ENCODE results near the gene ESPNL. TPM values are rescaled to one million over a fixed set of nuclear protein-coding genes. Genes with fewer than 3 reads are reported as not detected.

Gene ESPNL
- total RNA-seq, 4 donors from 2014 or later, result 0.78 to 1.3 (median 0.83) TPM; not detected in 1

- H3K27me3 ChIP-seq, result no peaks in the 10 kb centered on the region
- TF ChIP-seq EP300 (IDR thresholded peaks at IDR 0.05), result no peak
- TF ChIP-seq CTCF (IDR thresholded peaks at IDR 0.05), result no peak
- TF ChIP-seq POLR2A (IDR thresholded peaks at IDR 0.05; ENCODE audit: low read depth), result no peak
- TF ChIP-seq POLR2AphosphoS5 (IDR thresholded peaks at IDR 0.05), result no peak
- intact Hi-C loops (cut with DNase I), result no loop called here
- H3K4me1 ChIP-seq, result no peaks in the 10 kb centered on the region
- peak; percentile 57 for DNase-seq (ENCODE audit: extremely low spot score)
- peaks cover 7 to 55% (median 41%) of the 10 kb centered on the region in 4 donors for H3K36me3 ChIP-seq
- no peak overlapping the region for H3K27ac ChIP-seq (replicated peaks in 1 of 4)
- no peak overlapping the region for H3K4me3 ChIP-seq
- H3K9me3 ChIP-seq, result no peaks in the 10 kb centered on the region
- no CpG with 5 or more reads among the region's 5 CpGs for WGBS
Observed at GRCh38 chr2:238083919-238084318, 16.2 kb upstream of the ESPNL start.

DNA sequence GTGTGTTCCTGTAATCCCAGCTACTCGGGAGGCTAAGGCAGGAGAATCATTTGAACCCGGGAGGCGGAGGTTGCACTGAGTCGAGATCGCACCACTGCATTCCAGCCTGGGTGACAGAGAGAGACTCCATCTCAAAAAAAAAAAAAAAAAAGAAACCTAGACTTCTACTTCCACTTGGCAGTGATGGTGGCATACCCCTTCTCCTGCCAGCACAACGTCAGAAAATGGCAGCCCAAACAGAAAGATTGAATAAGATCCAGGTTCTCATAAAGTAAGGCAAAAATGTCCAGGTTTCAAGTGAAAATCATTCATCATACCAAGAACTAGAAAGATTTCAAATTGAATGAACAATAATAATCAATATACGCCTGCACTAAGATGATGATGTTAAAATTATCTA lies 15.4 kb upstream of the ESPNL start:
- Histone ChIP-seq H3K36me3 (peaks cover 7 to 54% (median 41%) of the 10 kb centered on the region in 4 donors), H3K9me3 (no peaks in the 10 kb centered on the region), H3K4me3 (no peak overlapping the region), H3K4me1 (no peaks in the 10 kb centered on the region), H3K27ac (replicated peaks in 1 of 4) (no peak overlapping the region), H3K27me3 (no peaks in the 10 kb centered on the region)
- no peak for DNase-seq (ENCODE audit: extremely low spot score)
- WGBS, result 93% methylated on average over 7 of the region's 7 CpGs
- intact Hi-C loops (cut with DNase I), result no loop called here
- TF ChIP-seq POLR2AphosphoS5 (IDR thresholded peaks at IDR 0.05), result no peak
- no peak for TF ChIP-seq EP300 (IDR thresholded peaks at IDR 0.05)
- no peak for TF ChIP-seq POLR2A (IDR thresholded peaks at IDR 0.05; ENCODE audit: low read depth)
- TF ChIP-seq CTCF (IDR thresholded peaks at IDR 0.05), result no peak

- H3K27me3 ChIP-seq, result no peaks in the 10 kb centered on the region
- H3K27ac ChIP-seq (replicated peaks in 1 of 4), result no peak overlapping the region
- WGBS, result 96% methylated on average over 3 of the region's 3 CpGs
- TF ChIP-seq POLR2AphosphoS5 (IDR thresholded peaks at IDR 0.05), result no peak
- intact Hi-C loops (cut with DNase I), result no loop called here
- no peaks in the 10 kb centered on the region for H3K4me1 ChIP-seq
- no peak for DNase-seq (ENCODE audit: extremely low spot score)
- no peak overlapping the region for H3K4me3 ChIP-seq
- no peaks in the 10 kb centered on the region for H3K9me3 ChIP-seq
- peaks cover 7 to 44% (median 34%) of the 10 kb centered on the region in 4 donors for H3K36me3 ChIP-seq
Observed at GRCh38 chr2:238085899-238086298, 14.2 kb upstream of the ESPNL start.

GRCh38 chr2:238087211-238087610 lies 12.9 kb upstream of the ESPNL start:
- 98% methylated on average over 2 of the region's 2 CpGs for WGBS
- TF ChIP-seq POLR2AphosphoS5 (IDR thresholded peaks at IDR 0.05), result no peak
- no peak for TF ChIP-seq POLR2A (IDR thresholded peaks at IDR 0.05; ENCODE audit: low read depth)
- TF ChIP-seq CTCF (IDR thresholded peaks at IDR 0.05), result no peak
- no peak for TF ChIP-seq EP300 (IDR thresholded peaks at IDR 0.05)
- intact Hi-C loops (cut with DNase I), result no loop called here
- Histone ChIP-seq H3K36me3 (peaks cover 1 to 32% (median 26%) of the 10 kb centered on the region in 4 donors), H3K27ac (replicated peaks in 1 of 4) (no peak overlapping the region), H3K27me3 (no peaks in the 10 kb centered on the region), H3K4me1 (no peaks in the 10 kb centered on the region), H3K4me3 (no peak overlapping the region), H3K9me3 (no peaks in the 10 kb centered on the region)
- no peak for DNase-seq (ENCODE audit: extremely low spot score)

DNA sequence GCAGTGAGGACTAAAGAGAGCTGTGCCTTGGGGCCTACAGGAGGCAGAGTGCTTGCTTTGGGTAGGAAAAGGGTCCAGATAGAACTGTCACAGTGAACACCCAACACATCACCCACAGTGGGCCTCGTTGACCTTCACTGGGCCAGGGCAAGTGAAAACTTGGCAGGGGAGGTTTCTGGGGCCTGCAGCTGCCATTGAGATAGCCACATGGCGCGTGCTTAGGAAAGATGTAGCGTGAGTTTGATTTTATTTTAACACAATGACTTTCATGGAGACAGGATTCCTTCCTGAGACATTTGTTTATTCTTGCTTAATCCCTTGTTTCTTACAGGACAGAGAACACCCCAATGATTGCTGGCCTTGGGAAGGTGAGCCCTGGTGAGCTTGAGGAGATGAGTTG lies 9.3 kb upstream of the ESPNL start:
- TF ChIP-seq EP300 (IDR thresholded peaks at IDR 0.05) (no peak), POLR2A (IDR thresholded peaks at IDR 0.05; ENCODE audit: low read depth) (no peak)
- 80% methylated on average over 4 of the region's 4 CpGs for WGBS
- no peaks in the 10 kb centered on the region for H3K4me1 ChIP-seq
- no peaks in the 10 kb centered on the region for H3K9me3 ChIP-seq
- H3K4me3 ChIP-seq, result no peak overlapping the region
- no peak overlapping the region for H3K27ac ChIP-seq (replicated peaks in 1 of 4)
- H3K27me3 ChIP-seq, result no peaks in the 10 kb centered on the region
- intact Hi-C loops (cut with DNase I), result no loop called here
- H3K36me3 ChIP-seq, result peaks cover 0 to 12% (median 7%) of the 10 kb centered on the region in 4 donors
- peak; percentile 75 for DNase-seq (ENCODE audit: extremely low spot score)

DNA sequence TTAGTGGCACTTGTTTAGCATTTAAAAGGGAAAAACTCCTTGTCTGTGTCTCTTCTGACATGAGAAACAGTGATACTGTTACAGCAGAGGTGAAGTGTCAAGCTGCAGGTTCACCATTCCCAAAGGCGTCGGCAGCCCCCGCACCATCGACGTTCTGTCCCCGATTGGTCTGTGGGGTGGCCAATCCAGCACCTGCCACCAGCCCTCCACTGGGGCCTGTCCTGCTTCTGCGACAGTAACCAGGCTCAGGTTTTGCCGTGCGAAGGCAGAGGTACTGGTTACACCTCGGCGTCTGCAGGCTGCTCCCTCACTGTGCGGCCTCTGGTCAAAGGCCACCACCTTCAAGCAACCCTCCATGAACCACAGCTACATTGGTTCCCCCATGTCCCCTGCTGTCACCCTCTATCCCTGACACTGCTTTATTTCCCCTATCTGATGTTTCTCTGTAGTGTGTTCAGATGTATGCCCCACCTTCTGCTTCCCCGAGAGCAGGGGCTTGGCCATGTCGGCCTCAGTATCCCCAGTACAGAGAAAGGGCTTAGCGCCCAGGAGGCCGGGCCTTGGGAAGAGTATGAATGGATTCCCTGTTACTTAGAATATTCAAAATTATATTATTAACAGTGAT lies 8.6 kb upstream of the ESPNL start:
- intact Hi-C loops (cut with DNase I), result no loop called here

More for the DNA sequence above, 8.6 kb upstream of the ESPNL start:
- Histone ChIP-seq H3K27me3 (no peaks in the 10 kb centered on the region), H3K4me3 (no peak overlapping the region), H3K4me1 (no peaks in the 10 kb centered on the region), H3K27ac (replicated peaks in 1 of 4) (no peak overlapping the region), H3K36me3 (peaks cover 0 to 14% (median 7%) of the 10 kb centered on the region in 4 donors), H3K9me3 (no peaks in the 10 kb centered on the region)
- no peak for TF ChIP-seq CTCF (IDR thresholded peaks at IDR 0.05)
- no peak for TF ChIP-seq EP300 (IDR thresholded peaks at IDR 0.05)
- TF ChIP-seq POLR2AphosphoS5 (IDR thresholded peaks at IDR 0.05), result no peak
- TF ChIP-seq POLR2A (IDR thresholded peaks at IDR 0.05; ENCODE audit: low read depth), result no peak
- WGBS, result 98% methylated on average over 14 of the region's 16 CpGs
- peak; percentile 90 for DNase-seq (ENCODE audit: extremely low spot score)

Measured in esophagus muscularis mucosa (tissue), 4 donors.